Endothelial cell (in vitro differentiated cells): Measurements from ENCODE around the gene IQCN. TPM values are rescaled to one million over a fixed set of nuclear protein-coding genes. Genes with fewer than 3 reads are reported as not detected.

Source experiments
- DNase-seq: peaks from one replicate; pipeline ENCODE4 v3.0.0; 2021; ENCODE audit warnings: low spot score
- H3K27ac Mint-ChIP-seq: one replicate; pipeline ENCODE4 v1.8.0; 2021; ENCODE audit warnings: mixed read lengths, inconsistent platforms; ENCODE audit not compliant: unreplicated experiment
- H3K27me3 Mint-ChIP-seq: one replicate; pipeline ENCODE4 v1.8.0; 2021; ENCODE audit warnings: mild to moderate bottlenecking, moderate library complexity, mixed read lengths, inconsistent platforms; ENCODE audit not compliant: unreplicated experiment
- H3K36me3 Mint-ChIP-seq: one replicate; pipeline ENCODE4 v1.8.0; 2021; ENCODE audit warnings: mild to moderate bottlenecking, low read depth, mixed read lengths, inconsistent platforms; ENCODE audit not compliant: unreplicated experiment
- H3K4me1 Mint-ChIP-seq: one replicate; pipeline ENCODE4 v1.8.0; 2021; ENCODE audit warnings: mild to moderate bottlenecking, mixed read lengths, inconsistent platforms; ENCODE audit not compliant: unreplicated experiment
- H3K4me3 Mint-ChIP-seq: one replicate; pipeline ENCODE4 v1.8.0; 2021; ENCODE audit warnings: mild to moderate bottlenecking, mixed read lengths, inconsistent platforms; ENCODE audit not compliant: unreplicated experiment
- H3K9me3 Mint-ChIP-seq: one replicate; pipeline ENCODE4 v1.8.0; 2021; ENCODE audit warnings: mixed read lengths, inconsistent platforms; ENCODE audit not compliant: unreplicated experiment
- CTCF ChIP-seq: fragments of 200-600 bp; sonication (generic); IDR thresholded peaks from one replicate; pipeline ENCODE4 v1.5.0; 2021; ENCODE audit warnings: antibody characterized with exemption; ENCODE audit not compliant: unreplicated experiment
- total RNA-seq: library from RNA; stranded (reverse); fragmentation: NEBNext Ultra II Directional; extraction: Animal tissue kit (Norgen Biotek cat#: 25700); gene quantifications from one replicate; pipeline ENCODE4 v1.2.1, GENCODE V29; 2021; ENCODE audit not compliant: unreplicated experiment

Gene IQCN
- total RNA-seq, 1 donor from 2014 or later, result 1.2 TPM

DNA sequence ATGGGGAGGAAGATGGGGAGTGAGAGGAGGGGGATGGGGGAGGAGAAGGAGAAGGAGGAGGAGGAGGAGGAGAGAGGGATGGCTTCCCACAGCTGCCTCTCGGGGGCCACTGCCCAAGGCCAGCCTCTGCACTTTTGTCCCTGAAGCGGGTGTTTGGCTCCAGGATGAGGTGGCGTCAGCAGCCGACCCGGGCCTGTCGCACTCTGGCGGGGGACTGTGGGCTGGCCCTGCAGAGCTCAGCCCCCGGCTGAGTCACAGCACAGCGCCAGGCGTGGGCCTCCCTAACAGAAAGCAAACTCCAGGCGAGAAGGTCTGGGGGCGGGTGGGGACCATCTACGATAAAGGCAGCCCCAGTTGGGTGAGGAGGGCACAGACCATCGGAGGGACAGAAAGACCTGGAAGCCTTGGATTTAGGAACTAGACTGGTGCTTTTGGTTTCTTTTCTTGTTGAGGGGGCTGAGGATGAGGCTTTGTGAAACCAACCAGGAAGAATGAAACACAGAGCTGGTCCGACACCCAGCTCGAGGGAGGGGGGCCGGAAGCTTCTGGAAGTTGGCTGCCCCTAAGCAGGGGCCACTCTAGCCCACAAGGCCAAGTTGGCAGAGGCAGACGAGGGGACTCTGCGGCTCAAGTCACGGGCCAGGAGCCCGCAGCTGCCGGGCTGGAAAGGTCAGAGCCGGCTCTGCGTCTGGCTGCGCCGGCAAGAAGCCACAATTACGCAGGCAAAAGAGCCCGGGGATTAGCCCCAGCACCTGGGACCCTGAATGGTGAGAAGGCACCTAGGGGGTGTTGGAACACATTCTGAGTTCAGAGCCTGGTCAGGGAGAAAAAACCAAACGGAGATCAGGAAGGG, 30.4 kb upstream of the IQCN start:
- TF ChIP-seq CTCF, result no peak
- Mint-ChIP-seq H3K27ac (peak overlapping the region; percentile 86), H3K36me3 (peaks cover 11% of the 10 kb centered on the region), H3K27me3 (peaks cover 9% of the 10 kb centered on the region), H3K4me1 (peaks cover 28% of the 10 kb centered on the region), H3K9me3 (no peaks in the 10 kb centered on the region), H3K4me3 (peak overlapping the region; percentile 68)
- peak; percentile 42 for DNase-seq

DNA sequence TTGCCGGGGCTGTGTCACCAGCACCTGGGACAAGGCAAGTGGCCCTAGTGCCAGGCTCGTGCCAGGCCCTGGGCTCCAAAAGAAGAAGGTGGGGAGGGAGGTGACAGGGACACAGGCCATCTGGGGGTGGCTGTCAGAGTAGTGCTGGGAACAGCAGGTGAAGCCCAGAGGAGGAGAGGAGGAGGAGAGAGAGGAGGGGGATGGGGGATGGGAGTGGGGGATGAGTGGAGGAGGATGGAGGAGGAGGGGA, 29.9 kb upstream of the IQCN start:
- H3K4me3 Mint-ChIP-seq, result peak overlapping the region; percentile 25
- H3K9me3 Mint-ChIP-seq, result no peaks in the 10 kb centered on the region

DNA sequence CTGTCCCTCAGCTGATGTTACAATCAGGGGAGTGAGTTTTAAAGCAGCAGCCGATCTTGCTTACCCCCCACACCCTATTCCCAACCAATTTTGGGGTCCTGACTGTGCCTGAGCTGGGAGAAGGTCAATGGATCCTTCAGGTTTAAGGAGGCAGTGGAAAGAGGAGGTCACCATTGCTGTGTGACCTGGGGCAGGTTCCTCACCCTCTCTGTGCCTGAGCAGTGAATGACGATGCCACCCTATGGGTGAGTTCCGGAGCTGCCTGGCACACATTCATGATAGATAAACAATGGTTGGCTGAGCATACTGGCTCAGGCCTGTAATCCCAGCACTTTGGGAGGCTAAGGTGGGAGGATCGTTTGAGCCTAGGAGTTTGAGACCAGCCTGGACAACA, 27.5 kb upstream of the IQCN start:
- DNase-seq, result no peak
- H3K9me3 Mint-ChIP-seq, result no peaks in the 10 kb centered on the region
- peaks cover 2% of the 10 kb centered on the region for H3K36me3 Mint-ChIP-seq
- H3K4me1 Mint-ChIP-seq, result peaks cover 23% of the 10 kb centered on the region
- H3K27ac Mint-ChIP-seq, result no peak overlapping the region
- TF ChIP-seq CTCF, result no peak
- H3K4me3 Mint-ChIP-seq, result no peak overlapping the region
- H3K27me3 Mint-ChIP-seq, result peaks cover 11% of the 10 kb centered on the region

More for the DNA sequence above, 29.9 kb upstream of the IQCN start:
- H3K36me3 Mint-ChIP-seq, result peaks cover 11% of the 10 kb centered on the region
- no peak overlapping the region for H3K27ac Mint-ChIP-seq
- DNase-seq, result no peak
- no peak for TF ChIP-seq CTCF
- H3K27me3 Mint-ChIP-seq, result peaks cover 10% of the 10 kb centered on the region
- peaks cover 28% of the 10 kb centered on the region for H3K4me1 Mint-ChIP-seq

DNA sequence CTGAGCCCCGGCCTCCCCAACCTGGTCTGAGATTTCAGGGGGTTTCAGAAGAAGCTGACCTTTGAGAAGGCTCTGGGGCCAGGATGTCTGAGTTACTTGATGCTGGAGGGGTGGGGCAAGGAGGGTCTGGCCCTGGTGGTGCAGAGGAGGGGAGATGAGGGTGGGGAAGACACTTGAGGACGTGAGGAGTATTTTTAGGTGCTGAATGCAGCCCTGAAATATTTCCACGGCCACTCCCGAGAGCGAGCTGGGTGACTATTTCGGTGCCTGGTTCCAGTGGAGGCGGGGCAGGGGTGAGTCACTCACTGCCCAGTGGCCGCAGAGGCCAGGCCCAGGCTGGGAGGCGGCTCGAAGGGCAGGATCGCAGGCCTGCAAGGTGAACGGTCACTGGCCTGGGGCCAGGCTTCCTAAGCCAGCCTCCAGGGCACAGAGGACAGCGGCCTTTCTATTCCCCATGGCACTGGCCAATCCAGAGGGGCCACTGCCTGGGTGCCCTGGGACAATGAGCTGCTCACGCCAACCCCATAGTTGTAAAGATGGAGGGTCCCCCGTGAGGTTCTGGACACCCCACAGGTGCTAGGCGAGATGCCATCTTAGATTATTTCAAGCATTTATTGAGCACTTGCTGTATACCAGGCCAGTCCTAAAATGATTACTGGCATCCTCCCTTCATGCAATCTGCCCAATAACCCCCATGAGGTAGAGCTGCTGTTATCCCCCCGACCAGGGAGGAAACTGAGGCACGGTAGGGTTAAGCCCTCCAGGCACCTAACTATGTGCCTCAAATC, 26.9 kb upstream of the IQCN start:
- H3K4me3 Mint-ChIP-seq, result no peak overlapping the region
- DNase-seq, result no peak
- peaks cover 20% of the 10 kb centered on the region for H3K4me1 Mint-ChIP-seq
- peaks cover 11% of the 10 kb centered on the region for H3K27me3 Mint-ChIP-seq
- H3K9me3 Mint-ChIP-seq, result no peaks in the 10 kb centered on the region
- H3K27ac Mint-ChIP-seq, result no peak overlapping the region
- TF ChIP-seq CTCF, result no peak
- H3K36me3 Mint-ChIP-seq, result no peaks in the 10 kb centered on the region

GRCh38 chr19:18299654-18300053, 25.4 kb upstream of the IQCN start:
- no peak for DNase-seq

More at GRCh38 chr19:18299654-18300053, 25.4 kb upstream of the IQCN start:
- H3K27ac Mint-ChIP-seq, result no peak overlapping the region
- no peaks in the 10 kb centered on the region for H3K9me3 Mint-ChIP-seq
- no peak overlapping the region for H3K4me3 Mint-ChIP-seq
- peaks cover 15% of the 10 kb centered on the region for H3K4me1 Mint-ChIP-seq
- H3K36me3 Mint-ChIP-seq, result no peaks in the 10 kb centered on the region
- H3K27me3 Mint-ChIP-seq, result peaks cover 13% of the 10 kb centered on the region
- TF ChIP-seq CTCF, result no peak
